ENCODE measurements around the gene CAPS. TPM values are rescaled to one million over a fixed set of nuclear protein-coding genes. Genes with fewer than 3 reads are reported as not detected.

CAPS gene
- total and polyA plus RNA-seq, 12 donors: 1.3 to 14.1 (median 3.0) TPM

DNA sequence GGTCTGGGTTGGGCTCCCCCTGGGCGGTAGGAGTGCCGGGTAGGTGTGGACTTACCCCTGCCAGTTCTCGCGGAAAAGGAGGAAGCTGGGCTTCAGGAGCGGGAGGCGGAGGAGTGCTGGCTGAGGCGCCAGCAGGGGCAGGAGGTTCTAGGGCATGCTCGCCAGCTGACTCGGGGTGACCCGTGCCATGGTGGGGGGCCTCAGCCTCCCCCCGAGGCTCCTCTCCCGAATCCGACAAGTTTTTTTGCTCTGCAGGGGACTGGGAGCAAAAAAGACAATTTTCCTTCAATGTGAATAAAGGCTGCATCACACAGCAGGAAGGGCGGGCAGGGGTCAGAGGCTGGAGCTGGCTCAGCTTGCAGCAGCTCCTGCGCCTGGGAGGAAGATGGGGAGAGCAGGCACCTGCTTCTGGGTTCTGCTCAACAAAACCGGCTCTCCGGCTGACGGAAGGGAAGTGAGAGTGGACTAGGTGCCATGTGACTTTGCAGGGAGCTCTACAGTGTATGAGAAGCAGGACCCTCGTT lies 37.3 kb downstream of the CAPS start:
- Histone ChIP-seq H3K27ac (peak overlapping the region in 8 of 10 donors; percentile 27 to 79 (median 62)), H3K4me1 (peaks cover 45 to 100% (median 98%) of the 10 kb centered on the region in 9 donors)
- peak in 2 of 8 donors; percentile 8 to 13 for ATAC-seq

DNA sequence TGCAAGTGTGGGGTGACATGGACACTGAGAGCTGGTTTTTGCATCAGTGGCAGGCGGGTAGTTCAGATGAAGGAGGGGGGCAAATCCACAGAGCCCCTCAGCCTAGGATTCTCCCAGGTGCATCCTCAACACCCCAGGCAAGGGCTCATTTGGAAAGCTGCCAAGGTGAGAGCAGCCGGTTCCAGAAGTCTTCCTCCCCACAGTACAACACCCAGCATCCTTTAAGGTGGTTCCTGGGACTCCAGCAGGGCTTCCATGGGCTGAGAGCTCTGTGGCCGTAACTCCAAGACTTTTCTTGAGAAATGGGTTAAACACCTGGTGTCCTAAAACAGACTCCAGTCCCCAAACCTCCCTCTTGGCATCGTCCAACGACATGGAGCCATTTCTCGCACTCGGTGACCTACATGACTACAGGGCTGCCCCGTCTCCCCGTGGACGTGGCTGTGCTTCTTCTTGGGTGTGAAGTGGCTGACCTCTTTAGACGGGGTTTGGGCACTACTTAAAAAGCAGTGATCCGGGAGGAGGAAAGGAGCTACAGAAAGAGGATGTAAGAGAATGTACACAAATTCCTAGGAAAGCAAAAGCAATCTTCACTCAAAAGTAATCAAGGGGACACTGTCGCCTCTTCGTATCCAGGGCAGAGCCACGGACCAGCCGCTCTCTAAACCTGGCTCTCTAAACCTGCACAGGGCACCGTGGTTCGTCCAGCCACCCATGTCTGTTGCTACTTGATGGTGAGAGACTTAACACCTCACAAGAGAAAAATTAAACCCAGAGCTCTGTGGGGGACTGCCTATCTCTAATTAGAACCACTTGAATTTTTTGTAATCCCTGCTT lies 38.4 kb downstream of the CAPS start:
- ATAC-seq (no peak), DNase-seq (no peak)
- Histone ChIP-seq H3K4me1 (peaks cover 41 to 100% (median 98%) of the 10 kb centered on the region in 9 donors), H3K9me3 (no peaks in the 10 kb centered on the region), H3K4me3 (no peak overlapping the region), H3K27me3 (no peaks in the 10 kb centered on the region), H3K27ac (peak overlapping the region in 8 of 10 donors; percentile 33 to 82 (median 73)), H3K36me3 (peaks cover 0 to 14% (median 0%) of the 10 kb centered on the region in 9 donors)
- no peak for TF ChIP-seq CTCF (IDR thresholded peaks at IDR 0.05)
- intact Hi-C loops (cut with DNase I): loop anchor here in 1 of 10 donors (10.0 kb wide), 1 partner anchor 608 kb away; the partner anchor contains the start of gene PTPRS
- 44 to 46% methylated on average over 18 of the region's 18 CpGs for WGBS, 2 donors

More for the DNA sequence above, 37.3 kb downstream of the CAPS start:
- intact Hi-C loops (cut with DNase I): loop anchor here in 1 of 10 donors (10.0 kb wide), 1 partner anchor 607 kb away; the partner anchor contains the start of gene PTPRS
- no peak for TF ChIP-seq CTCF (IDR thresholded peaks at IDR 0.05)
- no peak for DNase-seq
- Histone ChIP-seq H3K4me3 (no peak overlapping the region), H3K27me3 (no peaks in the 10 kb centered on the region), H3K9me3 (no peaks in the 10 kb centered on the region), H3K36me3 (peaks cover 0 to 14% (median 0%) of the 10 kb centered on the region in 9 donors)
- 26 to 30% methylated on average over 19 of the region's 19 CpGs for whole genome bisulfite sequencing, 2 donors

DNA sequence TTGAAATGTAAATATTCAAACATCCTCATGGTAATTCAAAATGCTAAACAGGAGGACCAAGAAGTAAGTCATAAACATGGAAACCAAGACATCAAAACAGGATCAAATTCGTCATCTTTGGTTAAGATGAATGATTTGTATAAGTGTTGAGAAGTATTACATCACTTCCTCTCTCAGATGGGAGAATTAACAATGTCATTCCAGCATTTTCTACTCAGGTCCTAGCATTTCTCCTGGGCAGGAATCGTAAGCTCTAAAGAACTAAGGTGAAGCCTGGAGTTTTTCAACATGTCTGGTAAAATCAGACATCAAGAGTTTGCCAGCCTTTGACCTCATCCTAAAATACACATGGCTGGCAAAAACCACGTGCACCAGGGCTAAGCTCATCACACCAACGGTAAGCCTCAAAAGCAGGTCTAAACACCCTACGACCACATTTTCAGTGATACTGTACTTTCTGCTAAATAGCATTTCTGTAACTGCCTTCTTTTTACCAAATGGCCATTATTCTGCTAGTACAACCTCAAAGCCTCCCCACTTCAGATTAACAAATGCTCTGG lies 39.1 kb downstream of the CAPS start:
- Histone ChIP-seq H3K27me3 (no peaks in the 10 kb centered on the region), H3K27ac (peak overlapping the region in 9 of 10 donors; percentile 33 to 82 (median 68)), H3K36me3 (peaks cover 0 to 20% (median 0%) of the 10 kb centered on the region in 9 donors), H3K4me3 (no peak overlapping the region), H3K4me1 (peaks cover 37 to 100% (median 94%) of the 10 kb centered on the region in 9 donors), H3K9me3 (no peaks in the 10 kb centered on the region)
- ATAC-seq (no peak), DNase-seq (no peak)
- no peak for TF ChIP-seq CTCF (IDR thresholded peaks at IDR 0.05)
- 56 to 64% methylated on average over 5 of the region's 5 CpGs for WGBS, 2 donors
- intact Hi-C loops (cut with DNase I): loop anchor here in 1 of 10 donors (10.0 kb wide), 1 partner anchor 608 kb away; the partner anchor contains the start of gene PTPRS

GRCh38 chr19:5953680-5954213 lies 39.7 kb downstream of the CAPS start:
- intact Hi-C loops (cut with DNase I): loop anchor here in 1 of 10 donors (10.0 kb wide), 1 partner anchor 609 kb away; the partner anchor contains the start of gene PTPRS
- Histone ChIP-seq H3K4me1 (peaks cover 37 to 100% (median 96%) of the 10 kb centered on the region in 9 donors), H3K36me3 (peaks cover 0 to 26% (median 0%) of the 10 kb centered on the region in 9 donors), H3K9me3 (no peaks in the 10 kb centered on the region), H3K27me3 (no peaks in the 10 kb centered on the region), H3K27ac (peak overlapping the region; percentile 33 to 82 (median 68)), H3K4me3 (no peak overlapping the region)
- no peak for TF ChIP-seq CTCF (IDR thresholded peaks at IDR 0.05)
- 51 to 54% methylated on average over 17 of the region's 17 CpGs for WGBS, 2 donors
- DNase-seq (no peak), ATAC-seq (peak in 1 of 8 donors; percentile 10)
